NCI-H1930 (cell line): ENCODE measurements around the gene MET.
A peak's percentile ranks its signal among the peaks of the same experiment; 100 is the strongest.
"Not testable (repeated sequence)": the region's sequence is repeated elsewhere in the genome, so short reads cannot be mapped to it uniquely, and the experiment has no call there.

ENCODE experiments used
- DNase-seq, 2 experiments: peaks; one replicate each; lab custom pipeline; 2025; lab: John Stamatoyannopoulos, UW

Gene MET

GRCh38 chr7:116671681-116672595, at the start of gene MET:
MET (plus strand) TSS chr7:116672196; CDS start chr7:116699085, 26,889 bp downstream.
- peak in 1 of 2 experiments; percentile 14 for DNase-seq

- peak in 1 of 2 experiments; percentile 8 for DNase-seq
Observed at GRCh38 chr7:116626886-116627285, 45.1 kb upstream of the MET start.

GRCh38 chr7:116629051-116629463, 42.9 kb upstream of the MET start:
- DNase-seq: no peak

- no peak for DNase-seq
Observed at GRCh38 chr7:116630357-116630756, 41.6 kb upstream of the MET start.

GRCh38 chr7:116630932-116631671, 40.9 kb upstream of the MET start:
- no peak for DNase-seq

- DNase-seq: no peak
Observed at GRCh38 chr7:116631676-116632075, 40.3 kb upstream of the MET start.

- DNase-seq: no peak
Observed at GRCh38 chr7:116632384-116632783, 39.6 kb upstream of the MET start.

- no peak for DNase-seq
Observed at GRCh38 chr7:116633131-116633988, 38.6 kb upstream of the MET start.

- DNase-seq: no peak
Observed at GRCh38 chr7:116636997-116637396, 35.0 kb upstream of the MET start.

GRCh38 chr7:116638592-116638991, 33.4 kb upstream of the MET start:
- DNase-seq: not testable (repeated sequence)

GRCh38 chr7:116641551-116642153, 30.3 kb upstream of the MET start:
- no peak for DNase-seq

GRCh38 chr7:116643148-116643547, 28.8 kb upstream of the MET start:
- not testable (repeated sequence) for DNase-seq

GRCh38 chr7:116644628-116645027, 27.4 kb upstream of the MET start:
- DNase-seq: no peak

- DNase-seq: no peak
Observed at GRCh38 chr7:116647290-116647689, 24.7 kb upstream of the MET start.

- DNase-seq: no peak
Observed at GRCh38 chr7:116647861-116648260, 24.1 kb upstream of the MET start.

- no peak for DNase-seq
Observed at GRCh38 chr7:116650436-116650835, 21.6 kb upstream of the MET start.

- no peak for DNase-seq
Observed at GRCh38 chr7:116652793-116653192, 19.2 kb upstream of the MET start.

- no peak for DNase-seq
Observed at GRCh38 chr7:116653204-116653603, 18.8 kb upstream of the MET start.

GRCh38 chr7:116653646-116654045, 18.4 kb upstream of the MET start:
- DNase-seq: no peak

GRCh38 chr7:116659248-116659647, 12.7 kb upstream of the MET start:
- not testable (repeated sequence) for DNase-seq

- DNase-seq: no peak
Observed at GRCh38 chr7:116661865-116662264, 10.1 kb upstream of the MET start.

GRCh38 chr7:116663744-116664143, 8.3 kb upstream of the MET start:
- no peak for DNase-seq
